Stimulated activated CD8-positive, alpha-beta memory T cell treated with anti-CD3 and anti-CD28 coated beads, Interleukin-12 subunit alpha, Interleukin-12 subunit beta, amount 100 ng/mL, for 4 hours (primary cell): ENCODE measurements around the gene TAS1R2.
"Not testable (repeated sequence)": the region's sequence is repeated elsewhere in the genome, so short reads cannot be mapped to it uniquely, and the experiment has no call there.

ENCODE experiments used
- DNase-seq: peaks from one replicate; pipeline ENCODE4 v3.0.0-alpha.2; 2020; ENCODE audit warnings: low read depth

TAS1R2 gene

GRCh38 chr1:18859560-18859959 lies at the start of gene TAS1R2:
Gene TAS1R2, minus strand, starts transcription at chr1:18859660. Its CDS starts 0 bp downstream, at chr1:18859660.
- no peak for DNase-seq

- no peak for DNase-seq
Observed at GRCh38 chr1:18907917-18908845, 48.7 kb upstream of the TAS1R2 start.

GRCh38 chr1:18907021-18907916 lies 47.8 kb upstream of the TAS1R2 start:
- no peak for DNase-seq

- no peak for DNase-seq
Observed at GRCh38 chr1:18903291-18903756, 43.9 kb upstream of the TAS1R2 start.

- DNase-seq, result peak; percentile 80
Observed at GRCh38 chr1:18902523-18903290, 43.2 kb upstream of the TAS1R2 start, which contains the start of gene ALDH4A1. Gene ALDH4A1, minus strand, starts transcription at chr1:18902555. Its CDS starts 32 bp downstream, at chr1:18902523.

- DNase-seq, result no peak
Observed at GRCh38 chr1:18901952-18902522, 42.6 kb upstream of the TAS1R2 start.

GRCh38 chr1:18901147-18901951 lies 41.9 kb upstream of the TAS1R2 start:
- no peak for DNase-seq

GRCh38 chr1:18900303-18900841 lies 40.9 kb upstream of the TAS1R2 start:
- no peak for DNase-seq

GRCh38 chr1:18899363-18900049 lies 40.0 kb upstream of the TAS1R2 start:
- no peak for DNase-seq

- DNase-seq, result no peak
Observed at GRCh38 chr1:18898567-18898966, 39.1 kb upstream of the TAS1R2 start.

- no peak for DNase-seq
Observed at GRCh38 chr1:18895317-18895716, 35.9 kb upstream of the TAS1R2 start.

- DNase-seq, result no peak
Observed at GRCh38 chr1:18893120-18893519, 33.7 kb upstream of the TAS1R2 start.

GRCh38 chr1:18891858-18892257 lies 32.4 kb upstream of the TAS1R2 start:
- not testable (repeated sequence) for DNase-seq

- no peak for DNase-seq
Observed at GRCh38 chr1:18891426-18891780, 31.9 kb upstream of the TAS1R2 start.

GRCh38 chr1:18890706-18891425 lies 31.4 kb upstream of the TAS1R2 start:
- no peak for DNase-seq

- no peak for DNase-seq
Observed at GRCh38 chr1:18886003-18886335, 26.5 kb upstream of the TAS1R2 start.

GRCh38 chr1:18885311-18886002 lies 26.0 kb upstream of the TAS1R2 start:
- DNase-seq, result no peak

- DNase-seq, result no peak
Observed at GRCh38 chr1:18884727-18885126, 25.3 kb upstream of the TAS1R2 start.

- no peak for DNase-seq
Observed at GRCh38 chr1:18884419-18884717, 24.9 kb upstream of the TAS1R2 start.
